Psoas muscle (tissue), 8 donors: ENCODE measurements around the gene MYPOP. TPM values are rescaled to one million over a fixed set of nuclear protein-coding genes. Genes with fewer than 3 reads are reported as not detected.

Source experiments
- ATAC-seq, 4 donors: fragments of 200-7000 bp; cut with Tn5 transposase; one replicate each; pipeline ENCODE4 v1.9.1; 2020; ENCODE audit warnings: moderate library complexity in 3 of 4, mild to moderate bottlenecking in 2 of 4
- DNase-seq, 2 donors: peaks; one replicate each; pipeline ENCODE4 v3.0.0-alpha.2; 2020
- H3K27ac ChIP-seq: fragments of 200-600 bp; one replicate; pipeline ENCODE4 v1.8.0; 2022
- H3K27me3 ChIP-seq, 3 donors: fragments of 200-600 bp in 1 of 3; one replicate each; pipeline versions ENCODE4 v1.6.1 to v1.8.0; 2013 to 2022; ENCODE audit warnings: low read length in 2 of 3, mild to moderate bottlenecking in 2 of 3, moderate library complexity in 1 of 3; ENCODE audit not compliant: insufficient read depth in 3 of 3
- H3K36me3 ChIP-seq, 2 donors: fragments of 200-600 bp in 1 of 2; one replicate each; pipeline versions ENCODE4 v1.6.1 to v1.8.0; 2013 to 2022; ENCODE audit warnings: low read depth in 1 of 2, mild to moderate bottlenecking in 1 of 2, moderate library complexity in 1 of 2; ENCODE audit not compliant: insufficient read depth in 1 of 2
- H3K4me1 ChIP-seq: fragments of 200-600 bp; one replicate; pipeline ENCODE4 v1.8.0; 2022
- H3K4me3 ChIP-seq: fragments of 200-600 bp; one replicate; pipeline ENCODE4 v1.8.0; 2022; ENCODE audit warnings: mild to moderate bottlenecking
- H3K9me3 ChIP-seq: fragments of 200-600 bp; one replicate; pipeline ENCODE4 v1.8.0; 2022
- WGBS, 3 donors: extraction: QIAGEN DNeasy Blood & Tissue Kit; methylation state at CpG; one replicate each; pipeline versions ENCODE4 v1.1.6 to v1.1.7; 2013; 5-methylcytosine and 5-hydroxymethylcytosine counted together
- intact Hi-C, 2 donors: fragments of 100-400 bp; cut with DNase I; formaldehyde crosslinking; loops; one replicate each; pipeline versions ENCODE4 v1.11.0 to v1.14.2; 2022
- polyA plus RNA-seq, 3 donors: library from polyadenylated mRNA; stranded (reverse); fragments of 200-250 nt; gene quantifications; one replicate each; pipeline ENCODE4 v1.2.3, GENCODE V29; 2013
- total RNA-seq, 4 donors: library from RNA; stranded (reverse); fragmentation: NEBNext Ultra II Directional in 2 of 4; extraction: Animal tissue kit (Norgen Biotek cat#: 25700) in 2 of 4; gene quantifications; one replicate each; pipeline versions ENCODE4 v1.2.1 to v1.2.4, GENCODE V29; 2021 to 2023
- TF ChIP-seq, protein P1 (sequence below): fragments of 200-600 bp; IDR thresholded peaks from one replicate; pipeline ENCODE4 v1.8.0; 2022; ENCODE audit warnings: antibody characterized with exemption
- donor health status: healthy with polysubstance abuse.
- donor health status: DM: no; HTN: no; CAD: no; lungs with moderate emphysema.
- donor health status: Bipolar disorder and iron deficiency.
- donor health status: healthy.
- donor health status: DM: yes; HTN: yes; CAD: no.
- donor health status: DM: no; HTN: no; CAD: no.
- donor health status: DM: no; HTN: no; CAD: no.
- donor health status: DM: yes; HTN: yes; CAD: no.

MYPOP gene
- total and polyA plus RNA-seq, 7 donors: 10.6 to 20.7 (median 13.0) TPM

DNA sequence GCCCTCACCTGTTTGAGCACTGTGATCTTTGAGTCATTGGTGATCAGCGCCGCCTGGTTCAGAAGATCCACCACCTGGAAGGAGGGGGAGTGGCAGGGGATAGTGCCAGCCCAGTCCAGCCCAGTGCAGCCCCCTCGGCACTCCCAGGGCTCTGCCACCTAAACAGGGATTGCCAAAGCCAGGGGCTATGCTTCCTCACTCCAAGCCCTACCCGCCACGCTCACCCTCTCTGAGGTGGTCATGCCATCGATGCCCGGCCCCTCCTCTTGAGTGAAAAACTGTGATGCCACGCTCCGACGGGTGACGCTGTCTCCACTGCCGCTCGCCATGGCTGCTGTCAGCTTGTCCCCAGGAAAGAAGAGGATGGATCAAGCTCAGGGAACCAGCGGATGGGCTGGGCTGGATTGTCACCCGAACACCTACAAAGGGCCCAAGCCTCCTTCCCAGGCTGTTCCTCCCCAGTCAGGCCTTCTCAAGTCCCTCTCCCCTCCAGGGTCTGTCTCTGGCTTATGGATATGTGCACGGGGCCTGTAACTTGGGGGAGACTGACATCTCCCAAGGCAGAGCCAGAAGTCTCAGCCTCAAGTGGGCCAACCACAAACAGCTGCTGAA, 48.1 kb downstream of the MYPOP start:
- H3K27ac ChIP-seq: no peak overlapping the region
- H3K27me3 ChIP-seq: no peaks in the 10 kb centered on the region
- DNase-seq (peak in 1 of 2 donors; percentile 42), ATAC-seq (peak in 2 of 4 donors; percentile 18 to 32)
- WGBS, 3 donors: 88 to 95% (median 94%) methylated on average over 16 of the region's 16 CpGs
- intact Hi-C loops: no loop called here
- H3K9me3 ChIP-seq: no peaks in the 10 kb centered on the region
- H3K36me3 ChIP-seq: peaks cover 3 to 79% of the 10 kb centered on the region in 2 donors
- TF ChIP-seq, protein P1, sequence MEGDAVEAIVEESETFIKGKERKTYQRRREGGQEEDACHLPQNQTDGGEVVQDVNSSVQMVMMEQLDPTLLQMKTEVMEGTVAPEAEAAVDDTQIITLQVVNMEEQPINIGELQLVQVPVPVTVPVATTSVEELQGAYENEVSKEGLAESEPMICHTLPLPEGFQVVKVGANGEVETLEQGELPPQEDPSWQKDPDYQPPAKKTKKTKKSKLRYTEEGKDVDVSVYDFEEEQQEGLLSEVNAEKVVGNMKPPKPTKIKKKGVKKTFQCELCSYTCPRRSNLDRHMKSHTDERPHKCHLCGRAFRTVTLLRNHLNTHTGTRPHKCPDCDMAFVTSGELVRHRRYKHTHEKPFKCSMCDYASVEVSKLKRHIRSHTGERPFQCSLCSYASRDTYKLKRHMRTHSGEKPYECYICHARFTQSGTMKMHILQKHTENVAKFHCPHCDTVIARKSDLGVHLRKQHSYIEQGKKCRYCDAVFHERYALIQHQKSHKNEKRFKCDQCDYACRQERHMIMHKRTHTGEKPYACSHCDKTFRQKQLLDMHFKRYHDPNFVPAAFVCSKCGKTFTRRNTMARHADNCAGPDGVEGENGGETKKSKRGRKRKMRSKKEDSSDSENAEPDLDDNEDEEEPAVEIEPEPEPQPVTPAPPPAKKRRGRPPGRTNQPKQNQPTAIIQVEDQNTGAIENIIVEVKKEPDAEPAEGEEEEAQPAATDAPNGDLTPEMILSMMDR: no peak
- H3K4me3 ChIP-seq: no peak overlapping the region
- H3K4me1 ChIP-seq: no peaks in the 10 kb centered on the region

DNA sequence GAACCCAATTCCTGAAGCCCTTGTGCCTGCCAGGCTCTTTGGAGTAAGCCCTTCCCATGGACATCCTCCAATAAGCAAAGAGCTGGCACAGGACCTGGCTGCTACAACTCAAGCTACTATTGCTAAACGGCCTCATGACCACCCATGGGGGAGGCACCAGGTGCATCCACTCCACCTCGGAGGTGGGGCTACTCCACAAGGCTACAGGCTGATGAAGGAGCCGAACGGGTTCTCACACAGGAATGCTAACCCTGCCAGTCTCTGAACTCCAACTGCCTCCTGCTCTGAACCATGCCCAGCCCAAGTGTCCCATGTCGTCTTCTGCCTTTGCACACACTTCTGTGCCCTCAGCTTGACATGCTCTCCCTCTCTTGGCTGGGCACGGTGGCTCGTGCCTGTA, 49.4 kb downstream of the MYPOP start:
- H3K27ac ChIP-seq: no peak overlapping the region
- intact Hi-C loops: no loop called here
- H3K4me1 ChIP-seq: no peaks in the 10 kb centered on the region
- ATAC-seq: peak in 1 of 4 donors; percentile 29
- H3K27me3 ChIP-seq: no peaks in the 10 kb centered on the region
- TF ChIP-seq, protein P1: no peak
- peak in 1 of 2 donors; percentile 5 for DNase-seq
- H3K4me3 ChIP-seq: no peak overlapping the region
- WGBS, 3 donors: 70 to 79% (median 72%) methylated on average over 7 of the region's 7 CpGs
- peaks cover 3 to 79% of the 10 kb centered on the region in 2 donors for H3K36me3 ChIP-seq
- no peaks in the 10 kb centered on the region for H3K9me3 ChIP-seq

DNA sequence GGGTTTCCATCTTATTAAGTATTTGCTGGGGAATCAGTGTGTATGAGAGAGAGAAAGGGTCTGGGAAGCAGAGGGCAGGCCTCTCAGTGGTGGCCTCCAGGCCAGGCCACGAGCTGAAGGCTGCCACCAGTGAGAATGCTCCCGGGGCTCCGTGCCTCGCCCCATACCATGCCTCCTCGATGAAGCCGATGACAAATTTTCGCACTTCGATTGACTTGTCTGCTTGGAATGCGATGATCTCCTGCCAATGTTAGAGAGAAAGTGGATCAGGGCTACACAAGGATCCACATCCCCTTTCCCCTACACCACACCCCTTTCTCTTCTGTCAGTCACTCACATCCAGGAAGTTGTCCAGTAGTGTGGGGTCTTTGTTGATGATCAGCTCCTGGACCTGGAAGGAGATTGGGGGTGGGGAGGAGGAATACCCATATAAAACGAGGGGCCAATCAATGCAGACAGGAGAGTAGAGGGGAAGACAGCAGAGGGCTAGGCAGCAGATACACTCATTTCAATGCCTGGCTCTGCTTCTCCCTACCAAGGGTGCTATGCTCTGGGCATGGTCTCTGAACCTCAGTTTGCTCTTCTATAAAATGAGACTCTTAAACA, 50.2 kb downstream of the MYPOP start:
- peaks cover 3 to 83% of the 10 kb centered on the region in 2 donors for H3K36me3 ChIP-seq
- H3K9me3 ChIP-seq: no peaks in the 10 kb centered on the region
- no peaks in the 10 kb centered on the region for H3K4me1 ChIP-seq
- ATAC-seq: peak in 2 of 4 donors; percentile 25 to 38
- DNase-seq: peak in 1 of 2 donors; percentile 17
- no peak overlapping the region for H3K27ac ChIP-seq
- WGBS, 3 donors: 87 to 94% (median 90%) methylated on average over 10 of the region's 10 CpGs
- H3K4me3 ChIP-seq: no peak overlapping the region
- intact Hi-C loops: no loop called here
- H3K27me3 ChIP-seq: no peaks in the 10 kb centered on the region
- TF ChIP-seq, protein P1: no peak

DNA sequence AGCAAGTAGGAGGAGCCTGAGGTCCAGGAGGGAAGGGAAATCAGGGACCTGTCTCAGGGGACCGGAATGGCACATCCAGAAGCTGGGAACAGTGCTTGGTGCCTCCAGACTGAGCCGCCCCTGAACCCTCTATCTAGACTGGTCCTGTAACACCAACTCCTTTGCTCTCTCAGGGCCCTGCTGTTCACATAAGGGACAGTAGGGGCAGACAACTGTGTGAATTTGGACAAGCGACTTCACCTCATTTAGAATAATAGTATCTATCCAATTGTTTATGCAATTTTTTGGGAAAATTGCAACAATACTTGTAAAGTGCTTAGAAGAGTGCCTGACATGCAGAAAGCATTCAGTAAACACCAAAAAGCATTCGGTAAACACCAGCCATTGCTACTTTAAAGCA, 53.5 kb downstream of the MYPOP start:
- intact Hi-C loops: no loop called here
- WGBS, 3 donors: 88 to 92% (median 90%) methylated on average over 4 of the region's 4 CpGs
- no peak overlapping the region for H3K4me3 ChIP-seq
- ATAC-seq (no peak), DNase-seq (no peak)
- H3K36me3 ChIP-seq: peaks cover 3 to 100% of the 10 kb centered on the region in 2 donors
- TF ChIP-seq, protein P1: no peak
- H3K27me3 ChIP-seq: no peaks in the 10 kb centered on the region
- no peaks in the 10 kb centered on the region for H3K9me3 ChIP-seq
- no peak overlapping the region for H3K27ac ChIP-seq
- no peaks in the 10 kb centered on the region for H3K4me1 ChIP-seq
